ENCODE data around the gene INPP4B.
A peak's percentile ranks its signal among the peaks of the same experiment; 100 is the strongest.

Gene INPP4B

DNA sequence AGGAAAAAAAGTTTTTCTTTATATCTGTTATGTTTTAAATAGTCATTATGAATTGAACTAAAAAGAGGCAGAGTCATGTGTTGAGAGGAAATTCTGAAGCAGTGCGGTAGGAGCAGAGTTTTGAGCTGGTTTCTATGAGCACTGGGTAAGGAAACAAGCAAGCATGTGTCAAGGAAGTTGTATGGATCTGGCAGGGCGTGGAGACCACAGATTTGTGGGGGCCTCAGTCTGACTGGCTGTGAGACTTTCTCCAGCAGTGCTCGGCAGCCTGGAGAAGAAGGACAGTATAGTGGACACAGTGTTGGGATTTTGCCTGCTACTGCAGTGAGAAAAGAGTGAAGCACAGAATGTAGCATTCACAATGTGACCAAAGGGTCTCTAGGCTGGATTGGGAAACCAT, 399.1 kb downstream of the INPP4B start:
- DNase-seq, result no peak

DNA sequence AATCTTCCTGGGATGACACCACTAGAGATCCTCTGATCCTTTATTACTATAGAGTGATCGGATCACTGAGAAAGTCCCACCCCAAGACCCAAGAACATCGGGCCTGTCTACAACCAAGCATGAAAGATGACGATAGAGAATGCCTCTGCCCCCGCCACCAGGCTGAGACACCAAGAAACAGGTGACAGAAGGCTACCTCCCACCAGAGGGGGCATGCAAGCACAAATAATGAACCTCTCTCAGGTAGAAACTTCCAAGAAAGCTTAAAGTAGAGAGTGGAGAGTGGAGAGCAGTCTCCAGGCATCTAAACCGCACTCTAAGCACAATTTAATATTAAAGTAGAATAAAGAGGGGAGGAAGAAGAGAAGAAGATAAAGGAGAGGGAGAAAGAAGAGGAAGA, 402.6 kb downstream of the INPP4B start:
- DNase-seq, result no peak

DNA sequence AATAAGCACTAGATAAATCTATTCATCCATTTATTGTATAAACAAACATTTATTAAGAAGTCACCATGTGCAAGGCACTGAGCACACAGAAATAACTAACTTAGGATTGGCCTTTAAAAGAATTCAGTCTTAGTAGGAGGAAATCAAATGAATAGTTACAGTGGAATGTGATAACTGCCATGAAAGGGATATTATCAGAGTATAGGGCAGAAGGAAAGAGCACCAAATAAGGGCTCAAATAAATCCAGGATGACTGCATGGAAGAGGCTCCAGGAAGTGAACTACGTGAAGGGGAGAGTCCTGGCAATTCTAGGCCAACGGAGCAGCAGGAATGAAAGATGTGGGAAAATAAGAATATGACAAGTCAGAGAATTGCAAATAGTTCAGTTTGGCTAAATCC, 406.0 kb downstream of the INPP4B start:
- DNase-seq, result no peak

DNA sequence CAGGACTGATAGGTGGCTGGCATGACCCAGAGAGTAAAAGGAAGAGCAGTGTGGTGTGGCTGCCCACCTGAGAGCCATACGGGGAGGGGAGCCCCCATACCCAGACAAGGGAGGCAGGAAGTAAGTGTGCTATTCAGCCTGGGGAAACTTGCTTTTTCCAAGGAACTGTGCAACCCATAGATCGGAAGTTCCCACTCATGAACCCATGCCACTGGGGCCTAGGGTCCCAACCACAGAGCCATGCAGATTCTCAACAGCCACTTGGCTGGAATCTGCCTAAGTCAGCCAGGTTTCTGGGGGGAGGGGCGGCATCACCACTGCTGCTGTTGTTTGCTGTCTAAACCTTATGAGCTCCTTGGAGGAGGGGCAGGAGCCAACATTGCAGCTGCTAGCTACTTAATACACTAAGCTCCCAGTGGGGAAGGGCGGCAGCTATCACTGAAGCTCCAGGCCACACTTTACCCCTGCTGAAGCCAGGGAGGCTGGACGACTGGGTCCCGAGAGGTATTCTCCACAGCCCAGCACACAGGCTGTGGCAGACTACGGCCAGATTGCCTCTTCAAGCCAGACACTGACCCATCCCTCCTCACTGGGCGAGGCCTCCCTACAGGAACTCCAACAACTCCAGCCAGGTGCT, 410.4 kb downstream of the INPP4B start:
- no peak for DNase-seq

DNA sequence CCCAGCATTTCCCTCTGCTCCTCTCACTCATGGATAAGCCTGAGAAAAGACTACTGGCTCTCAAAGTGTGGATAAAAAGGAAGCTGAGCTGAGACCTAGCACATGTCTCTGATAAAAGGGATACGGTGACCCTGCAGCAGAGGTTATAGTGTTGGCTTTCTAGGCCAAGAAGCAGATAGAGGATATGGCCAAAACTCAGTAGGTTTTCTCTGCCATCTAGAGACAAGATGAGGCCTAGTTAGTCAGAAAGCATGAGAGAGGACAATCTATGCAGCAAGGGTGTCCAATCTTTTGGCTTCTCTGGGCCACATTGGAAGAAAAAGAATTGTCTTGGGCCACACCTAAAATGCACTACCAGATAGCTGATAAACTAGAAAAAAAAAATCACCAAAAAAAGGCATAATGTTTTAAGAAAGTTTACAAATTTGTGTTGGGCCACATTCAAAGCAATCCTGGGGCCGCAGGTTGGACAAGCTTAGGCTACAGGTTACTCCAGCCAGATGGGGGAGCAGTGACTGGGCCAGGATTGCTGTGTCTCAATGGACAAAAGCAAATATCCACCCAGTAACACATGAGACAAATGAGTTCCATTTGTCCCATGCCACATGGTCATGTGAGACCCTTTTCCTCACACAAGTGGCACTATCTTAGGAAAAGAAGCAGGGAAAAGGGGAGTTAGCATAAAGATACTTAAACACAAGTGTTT, 411.4 kb downstream of the INPP4B start:
- no peak for DNase-seq

DNA sequence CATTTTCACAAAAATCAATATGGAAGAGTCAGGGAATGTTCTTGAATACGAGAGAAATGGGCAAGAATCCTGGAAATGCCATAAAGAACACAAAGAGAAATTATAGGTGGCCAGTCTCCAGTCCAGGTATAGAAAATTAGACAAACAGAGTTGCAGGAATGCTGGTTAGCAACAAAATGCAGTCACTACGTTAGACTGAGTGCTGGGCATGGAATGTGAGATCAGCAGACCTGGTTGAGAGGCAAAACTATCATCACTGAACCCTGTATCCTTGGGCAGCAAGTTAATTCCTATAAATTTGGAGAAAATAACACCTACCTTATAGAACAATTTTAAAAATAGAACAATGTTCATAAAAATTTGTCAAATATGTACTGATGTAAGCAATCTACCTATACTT, 417.4 kb downstream of the INPP4B start:
- no peak for DNase-seq

DNA sequence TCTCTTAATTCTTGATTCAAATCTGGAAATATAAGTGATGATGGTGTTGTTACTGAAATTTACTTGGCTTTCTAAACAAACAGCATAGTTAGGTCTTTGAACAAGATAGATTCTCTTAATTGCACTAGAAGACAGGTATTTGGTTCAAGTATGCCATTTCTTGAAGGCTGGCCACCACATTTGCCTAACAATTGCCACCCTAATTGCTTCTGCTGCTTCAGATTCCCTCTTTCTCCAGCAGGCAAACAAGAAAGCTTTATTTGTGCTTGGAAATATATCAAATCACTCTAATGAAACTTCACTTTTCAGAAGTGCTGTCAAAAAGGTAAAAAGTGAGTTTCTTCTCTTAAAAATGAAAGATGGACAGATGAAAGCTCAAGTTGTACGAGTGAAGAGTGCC, 418.6 kb downstream of the INPP4B start:
- no peak for DNase-seq

DNA sequence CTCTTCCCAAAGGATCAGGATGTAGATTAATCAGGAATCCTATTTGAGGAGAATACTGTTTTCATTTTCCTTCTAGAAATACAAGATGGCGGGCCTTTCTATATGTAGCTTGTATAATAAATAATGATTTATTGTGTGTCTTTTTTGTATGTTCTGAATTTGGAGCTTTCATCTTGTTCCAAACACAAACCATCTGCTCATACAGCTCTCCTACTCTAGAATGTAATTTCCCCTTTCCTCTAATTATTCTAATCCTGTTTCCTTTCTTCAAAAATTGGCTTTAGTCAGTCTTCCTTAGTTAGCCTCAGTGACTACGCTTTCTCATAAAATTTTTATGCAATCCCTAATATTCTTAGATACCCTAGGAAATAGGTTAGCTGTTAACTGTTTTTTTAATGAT, 422.2 kb downstream of the INPP4B start:
- no peak for DNase-seq

DNA sequence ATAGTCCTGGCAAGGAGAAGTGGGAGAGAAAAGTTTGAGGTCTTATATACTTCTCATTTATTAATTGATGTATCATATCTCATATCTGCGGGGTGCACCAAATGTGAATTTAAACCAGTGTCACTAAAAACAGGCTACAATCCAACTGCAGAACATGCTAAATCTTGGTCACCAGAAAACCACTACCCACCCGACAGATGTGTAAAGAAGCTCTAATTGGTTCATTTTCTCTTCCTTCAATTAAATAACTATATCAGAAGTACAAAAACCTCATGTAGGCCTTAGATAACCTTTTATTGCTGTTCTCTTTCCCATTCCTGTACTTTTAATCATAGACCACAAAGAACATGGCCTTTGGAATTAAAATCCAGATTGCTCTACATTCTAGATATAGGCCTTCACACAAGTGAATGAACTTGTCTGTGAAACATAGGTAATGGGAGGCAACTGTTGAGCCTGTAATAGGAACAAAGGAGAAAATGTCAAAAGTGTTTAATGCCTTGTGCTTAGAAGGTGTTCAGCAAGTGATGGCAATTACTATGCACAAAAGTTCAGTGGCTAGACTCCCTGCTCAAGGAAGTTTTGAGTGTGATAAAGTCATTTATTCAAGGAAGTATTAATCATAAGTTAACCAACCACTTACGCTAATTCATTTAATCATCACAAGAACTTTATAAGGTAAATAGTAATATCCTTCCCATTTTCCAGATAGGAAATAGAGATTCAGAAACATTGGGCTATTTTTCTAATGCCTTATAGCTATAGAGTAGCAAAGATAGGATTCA, 425.6 kb downstream of the INPP4B start:
- no peak for DNase-seq

DNA sequence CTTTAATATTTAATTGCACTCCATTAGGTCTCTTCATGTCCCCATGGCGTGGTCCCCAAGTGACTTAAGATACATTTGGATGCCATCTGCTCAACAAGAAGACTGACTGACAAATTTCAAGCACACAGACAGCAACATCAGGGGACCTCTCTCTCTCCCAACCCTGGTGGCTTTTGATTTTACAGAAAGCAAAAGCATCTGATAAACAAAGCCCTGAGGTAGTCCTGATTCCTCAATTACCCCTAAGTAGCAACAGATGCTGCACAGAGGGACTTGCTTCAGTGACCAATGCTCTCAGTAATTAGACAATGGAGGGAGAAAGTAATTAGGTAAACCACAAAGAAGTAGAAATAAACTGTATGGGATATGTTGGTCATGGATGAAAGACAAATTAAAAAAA, 426.4 kb downstream of the INPP4B start:
- no peak for DNase-seq

DNA sequence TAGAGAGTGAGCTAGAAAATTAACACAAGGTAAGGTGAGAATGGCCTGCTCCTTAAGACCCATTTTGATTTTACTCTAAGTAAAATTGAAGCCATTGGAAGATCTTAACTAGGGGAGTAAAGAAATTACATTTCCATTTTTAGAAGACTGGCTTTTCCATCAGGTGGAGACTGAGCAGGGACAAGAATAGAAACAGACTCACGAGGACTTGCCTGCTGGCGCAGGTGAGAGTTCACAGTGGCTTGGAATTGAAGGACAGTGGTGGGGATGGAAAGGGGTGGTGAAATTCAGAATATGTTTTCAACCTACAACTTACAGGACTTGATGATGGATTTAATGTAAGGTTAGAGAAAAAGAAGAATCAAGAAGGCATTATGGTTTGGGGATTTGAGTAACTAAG, 427.4 kb downstream of the INPP4B start:
- no peak for DNase-seq

DNA sequence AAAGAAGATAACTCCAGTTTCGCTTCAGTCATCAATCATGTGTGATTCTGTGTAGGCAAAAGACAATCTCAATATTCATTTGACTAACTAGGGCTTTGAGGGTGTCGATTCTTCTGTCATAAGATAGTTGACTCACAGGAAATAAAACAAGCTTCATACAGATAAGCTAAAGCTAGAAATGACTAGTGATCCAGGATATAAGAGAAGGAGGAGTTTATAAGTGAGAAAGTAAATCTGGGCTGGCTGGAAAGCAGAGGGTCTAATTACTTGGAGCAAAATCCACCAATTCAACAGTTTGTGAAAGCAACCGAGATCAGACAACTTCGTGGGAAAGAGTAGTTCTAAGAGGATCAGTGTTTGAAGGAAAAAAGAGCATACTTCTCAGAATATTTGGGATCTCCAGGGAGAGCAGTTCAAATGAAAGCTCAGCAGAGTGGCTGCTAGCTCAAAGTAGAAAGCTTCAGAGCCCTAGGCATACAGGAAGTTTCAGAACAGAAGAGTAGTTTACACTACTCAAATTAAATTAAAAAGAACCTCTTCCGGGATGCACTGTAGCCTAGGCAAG, 429.3 kb downstream of the INPP4B start:
- no peak for DNase-seq

DNA sequence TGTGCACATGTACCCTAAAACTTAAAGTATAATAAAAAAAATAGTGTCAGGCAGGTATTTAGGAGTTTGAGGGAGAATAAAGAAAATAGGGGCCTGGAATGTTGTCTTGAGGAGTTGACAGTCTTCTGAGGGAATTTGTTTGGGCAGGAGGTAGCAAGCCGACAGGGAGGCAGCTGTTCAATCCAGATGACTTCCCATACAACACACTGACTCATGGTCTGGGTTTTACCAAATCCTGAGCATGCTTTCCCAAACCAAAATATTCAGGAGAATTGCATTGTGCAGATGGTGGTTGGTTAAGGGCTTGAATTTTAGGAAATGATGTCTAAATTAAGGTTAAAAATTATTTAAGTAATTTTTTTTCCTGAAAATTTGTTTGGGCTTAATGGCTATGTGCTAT, 430.0 kb downstream of the INPP4B start:
- no peak for DNase-seq

DNA sequence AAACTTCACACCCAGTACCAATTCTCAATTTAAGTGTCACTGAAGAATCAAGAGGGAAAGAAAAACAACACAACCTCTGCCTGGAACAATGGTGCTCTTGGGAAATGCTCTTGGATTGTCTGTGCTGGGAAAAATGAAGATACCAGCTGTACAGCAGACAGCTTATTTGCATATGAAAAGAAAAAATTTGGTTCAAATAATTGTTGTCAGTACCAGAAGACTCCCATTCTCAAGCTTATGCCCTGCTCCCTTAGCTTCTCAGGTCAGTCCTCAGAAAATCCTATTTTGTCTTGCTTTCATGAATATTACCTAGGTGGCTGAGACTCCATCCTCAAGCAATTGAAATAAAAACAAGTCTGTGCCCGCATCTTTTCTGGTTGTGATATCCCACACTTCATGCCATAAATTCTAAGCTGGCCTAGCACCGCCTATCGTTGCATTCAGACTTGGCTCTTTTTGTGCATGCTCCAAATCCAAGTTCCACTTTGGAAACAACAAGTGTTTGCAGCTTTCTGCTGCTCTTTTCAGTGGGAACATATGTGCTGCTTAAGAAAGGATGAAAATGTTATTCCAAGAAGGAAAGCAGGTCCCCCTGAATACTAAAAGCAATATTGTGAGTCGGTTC, 431.6 kb downstream of the INPP4B start:
- DNase-seq, result no peak

DNA sequence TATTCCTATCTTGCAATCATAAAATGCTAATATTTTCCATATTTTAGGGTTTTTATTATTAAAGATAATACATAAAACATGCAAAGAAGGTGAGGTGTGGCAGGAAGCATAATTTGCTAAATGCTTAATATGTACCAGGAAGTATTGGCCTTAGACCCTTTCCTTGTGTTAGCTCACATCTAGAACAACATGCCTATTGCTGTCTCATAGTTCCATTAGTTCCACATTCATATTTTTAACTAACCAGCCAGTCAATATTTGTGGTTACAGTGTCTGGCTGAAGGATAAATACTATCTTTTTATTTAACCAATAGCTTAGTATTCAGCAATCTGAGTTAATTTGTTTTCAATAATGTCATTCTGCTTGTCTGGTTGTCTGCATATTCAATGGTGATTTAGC, 432.6 kb downstream of the INPP4B start:
- no peak for DNase-seq

DNA sequence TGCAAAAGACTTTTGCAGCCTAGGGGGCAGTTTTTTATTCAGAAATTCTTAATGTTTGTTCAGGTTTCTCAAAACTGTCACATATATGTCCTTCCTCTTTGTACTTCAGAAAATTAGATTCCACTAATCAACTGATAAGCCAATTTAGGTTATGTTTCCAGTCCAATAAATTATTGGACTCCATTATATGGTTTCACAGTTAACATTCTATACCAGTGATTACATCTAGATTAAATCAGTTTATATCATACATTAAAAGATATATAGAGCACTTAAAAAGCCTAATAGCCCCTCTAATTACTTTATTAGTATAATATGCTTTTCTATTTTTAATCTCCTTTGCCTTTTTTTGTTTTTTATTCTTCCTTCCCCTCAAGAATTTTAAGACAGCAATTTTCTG, 434.1 kb downstream of the INPP4B start:
- DNase-seq, result no peak

DNA sequence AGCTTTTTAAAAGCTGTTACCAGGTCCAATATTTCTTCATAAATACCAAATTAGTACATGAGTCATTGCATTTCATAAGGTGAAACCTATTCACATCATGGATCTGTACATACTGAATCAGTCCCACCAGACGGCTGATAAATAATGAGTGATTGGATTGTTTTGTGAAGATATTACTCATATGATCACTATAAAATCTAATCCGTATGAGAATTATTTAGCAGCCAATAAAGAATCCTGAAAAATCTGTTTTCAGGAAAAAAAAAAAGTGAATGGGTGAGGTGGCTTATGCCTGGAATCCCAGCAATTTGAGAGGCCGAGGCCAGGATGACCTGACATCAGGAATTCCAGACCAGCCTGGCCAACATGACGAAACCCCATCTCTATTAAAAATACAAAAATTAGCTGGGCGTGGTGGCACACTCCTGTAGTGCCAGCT, 438.1 kb downstream of the INPP4B start:
- no peak for DNase-seq

DNA sequence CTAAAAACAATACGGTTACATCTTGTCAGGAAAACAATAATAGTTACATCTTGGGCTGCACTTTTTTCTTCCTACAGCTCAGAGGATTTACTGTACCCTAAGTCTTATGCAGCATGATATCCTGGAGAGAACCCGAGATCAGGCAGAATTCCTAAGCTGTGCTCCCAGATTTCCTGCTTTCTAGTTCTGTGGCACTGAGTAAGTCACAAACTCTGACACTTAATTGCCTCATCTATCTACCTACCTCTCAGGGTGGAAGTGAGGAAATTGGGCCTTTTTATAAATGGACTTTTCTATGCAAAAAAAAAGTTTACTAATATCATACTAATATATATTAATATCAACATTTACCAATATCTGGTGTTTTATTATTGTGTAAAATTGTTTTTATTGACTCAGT, 438.5 kb downstream of the INPP4B start:
- DNase-seq, result no peak

DNA sequence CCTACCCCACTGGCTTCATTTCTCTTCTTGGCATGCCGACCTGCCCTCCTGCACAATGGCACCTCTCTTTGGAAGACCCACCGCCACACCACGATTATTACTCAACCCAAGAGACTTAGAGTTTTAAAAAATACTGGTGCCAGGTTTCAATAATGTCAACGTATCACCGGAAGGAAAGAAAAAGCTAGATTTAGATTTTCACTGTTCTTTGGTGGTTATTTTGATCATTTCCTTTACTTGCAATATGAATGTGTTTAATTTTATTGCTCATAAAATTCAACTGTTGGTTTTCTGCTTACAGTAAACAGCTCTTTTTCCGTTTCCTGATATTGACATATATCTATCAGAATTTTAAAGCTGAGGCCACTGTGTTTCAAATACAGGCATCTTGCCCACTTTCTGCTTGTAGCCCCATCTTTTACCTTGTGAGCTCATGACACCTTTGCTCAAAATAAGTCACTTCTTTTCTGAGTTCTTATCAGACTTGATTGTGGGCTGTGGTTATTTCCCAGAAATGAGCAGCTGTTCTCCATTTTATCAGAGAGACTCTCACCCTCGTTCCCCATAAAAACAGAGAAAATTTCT, 439.1 kb downstream of the INPP4B start:
- no peak for DNase-seq

DNA sequence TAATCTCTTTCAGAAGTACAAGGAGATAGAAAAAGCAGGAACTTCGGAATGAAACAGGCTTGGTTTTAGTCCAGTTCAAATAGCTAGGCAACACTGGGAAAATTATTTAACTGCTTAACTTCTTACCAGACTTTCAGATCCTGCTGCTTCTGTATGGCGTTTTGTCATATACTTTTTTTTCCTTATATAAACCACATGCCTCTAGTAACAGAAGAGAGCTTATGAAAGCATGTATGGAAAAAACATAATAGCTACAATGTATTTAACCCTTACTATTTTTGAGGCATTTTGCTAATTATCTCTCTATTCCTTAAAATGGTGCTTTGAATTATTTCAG, 439.6 kb downstream of the INPP4B start:
- DNase-seq, result no peak

DNA sequence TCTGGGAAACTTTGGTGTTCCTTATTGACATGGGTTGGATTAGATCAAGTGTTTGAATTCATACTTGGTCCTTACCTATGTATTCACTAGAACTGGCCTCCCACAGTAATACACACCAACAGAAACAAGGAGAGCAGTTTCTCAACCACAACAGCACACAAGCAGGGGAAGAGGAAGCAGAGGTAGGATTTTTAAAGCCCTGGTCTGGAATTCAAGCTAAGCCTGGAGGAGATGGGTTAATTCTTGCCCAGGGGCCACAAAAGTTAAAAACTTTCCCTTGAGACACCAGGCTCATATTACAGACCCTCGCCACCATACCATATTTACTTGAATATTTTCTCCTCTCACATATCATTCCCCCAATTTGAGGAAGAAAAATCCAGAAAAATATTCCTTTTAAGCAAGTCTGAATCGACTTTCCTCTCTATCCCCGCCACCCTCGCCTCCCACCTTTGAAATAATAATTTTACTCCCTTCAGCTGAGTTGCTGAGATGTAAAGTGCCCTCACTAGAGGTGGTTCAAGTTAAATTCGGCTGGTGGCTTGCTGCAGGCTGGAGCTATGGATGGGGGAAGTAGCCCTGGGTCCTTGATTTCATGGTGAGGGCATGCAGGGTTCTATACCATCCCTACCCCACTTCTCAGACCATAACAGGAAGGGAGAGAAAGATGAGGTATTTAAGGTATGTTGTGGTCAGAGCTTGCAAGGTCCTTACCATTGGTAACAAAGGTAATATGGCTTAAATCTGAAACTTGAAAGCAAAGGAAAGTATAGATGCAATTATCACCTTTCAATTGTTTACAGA, 440.2 kb downstream of the INPP4B start:
- no peak for DNase-seq

DNA sequence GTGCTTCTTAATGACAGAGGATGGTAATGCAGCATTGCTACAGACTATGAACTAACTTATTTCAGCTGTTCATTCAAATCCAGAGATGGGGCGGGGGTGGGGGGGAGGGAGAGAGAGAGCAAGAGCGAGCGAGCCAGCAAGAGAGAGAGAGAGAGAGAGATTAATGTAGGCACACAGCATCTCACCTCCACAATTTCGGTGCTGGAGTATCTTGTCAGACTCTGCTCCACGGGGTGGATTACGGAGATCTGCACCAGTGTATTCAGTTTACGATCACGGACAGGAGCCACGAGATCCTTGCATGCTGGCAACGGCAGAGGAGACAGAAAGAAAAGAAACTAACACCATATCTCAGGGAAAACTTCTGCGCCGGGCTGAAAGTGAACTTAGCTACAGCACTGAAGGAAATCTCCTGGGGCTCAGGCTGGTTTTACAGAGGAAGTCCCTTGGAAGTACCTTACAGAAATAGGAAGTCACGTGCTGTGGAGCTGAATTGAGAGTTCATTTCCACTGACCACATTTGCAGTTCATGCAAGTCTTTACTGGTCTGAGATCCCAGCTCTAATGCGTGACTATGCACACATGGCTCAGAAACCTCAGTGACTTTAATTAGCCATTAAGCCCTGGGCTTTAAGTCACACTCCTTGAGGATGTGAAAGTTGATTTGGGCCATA, 440.9 kb downstream of the INPP4B start:
- DNase-seq, result peak; percentile 31

Measured in activated gamma-delta T cell treated with Interleukin-2 at 50 U/mL for 16 hours (primary cell).